Chondrocyte (in vitro differentiated cells): ENCODE results near the gene FOXE1. TPM values are rescaled to one million over a fixed set of nuclear protein-coding genes. Genes with fewer than 3 reads are reported as not detected.
A peak's percentile ranks its signal among the peaks of the same experiment; 100 is the strongest.

Experiments used
- DNase-seq: peaks from one replicate; pipeline ENCODE4 v3.0.0; 2021; ENCODE audit warnings: mixed read lengths, low spot score
- H3K27ac Mint-ChIP-seq: one replicate; pipeline ENCODE4 v1.8.0; 2021; ENCODE audit warnings: mild to moderate bottlenecking, moderate library complexity, mixed read lengths; ENCODE audit not compliant: unreplicated experiment
- H3K27me3 Mint-ChIP-seq: 2 replicates; pipeline ENCODE4 v1.8.0; 2021; ENCODE audit warnings: low read depth, mixed read lengths
- H3K36me3 Mint-ChIP-seq: 2 replicates; pipeline ENCODE4 v1.8.0; 2021; ENCODE audit warnings: low read depth, mixed read lengths
- H3K4me1 Mint-ChIP-seq: 2 replicates; pipeline ENCODE4 v1.8.0; 2021; ENCODE audit warnings: low read depth, mild to moderate bottlenecking, mixed read lengths
- H3K4me3 Mint-ChIP-seq: one replicate; pipeline ENCODE4 v1.8.0; 2021; ENCODE audit warnings: mild to moderate bottlenecking, moderate library complexity, mixed read lengths; ENCODE audit not compliant: unreplicated experiment
- H3K9me3 Mint-ChIP-seq: 2 replicates; pipeline ENCODE4 v1.8.0; 2021; ENCODE audit warnings: low read depth, mixed read lengths
- long read RNA-seq: library from polyadenylated mRNA; stranded (forward); transcript quantifications from one replicate; pipeline ENCODE4 v2.0.0, GENCODE V29; 2021
- total RNA-seq: library from RNA; stranded (reverse); gene quantifications from 3 replicates; pipeline ENCODE4 v1.2.1, GENCODE V29; 2021
- TF ChIP-seq, protein P1 (sequence below): fragments of 200-600 bp; sonication (generic); IDR thresholded peaks from 2 replicates; pipeline ENCODE4 v1.5.0; 2021; ENCODE audit warnings: antibody characterized with exemption, mild to moderate bottlenecking, moderate library complexity

Gene FOXE1
- total RNA-seq, result not detected in 3 replicates
- long read RNA-seq, result 0 reads

DNA sequence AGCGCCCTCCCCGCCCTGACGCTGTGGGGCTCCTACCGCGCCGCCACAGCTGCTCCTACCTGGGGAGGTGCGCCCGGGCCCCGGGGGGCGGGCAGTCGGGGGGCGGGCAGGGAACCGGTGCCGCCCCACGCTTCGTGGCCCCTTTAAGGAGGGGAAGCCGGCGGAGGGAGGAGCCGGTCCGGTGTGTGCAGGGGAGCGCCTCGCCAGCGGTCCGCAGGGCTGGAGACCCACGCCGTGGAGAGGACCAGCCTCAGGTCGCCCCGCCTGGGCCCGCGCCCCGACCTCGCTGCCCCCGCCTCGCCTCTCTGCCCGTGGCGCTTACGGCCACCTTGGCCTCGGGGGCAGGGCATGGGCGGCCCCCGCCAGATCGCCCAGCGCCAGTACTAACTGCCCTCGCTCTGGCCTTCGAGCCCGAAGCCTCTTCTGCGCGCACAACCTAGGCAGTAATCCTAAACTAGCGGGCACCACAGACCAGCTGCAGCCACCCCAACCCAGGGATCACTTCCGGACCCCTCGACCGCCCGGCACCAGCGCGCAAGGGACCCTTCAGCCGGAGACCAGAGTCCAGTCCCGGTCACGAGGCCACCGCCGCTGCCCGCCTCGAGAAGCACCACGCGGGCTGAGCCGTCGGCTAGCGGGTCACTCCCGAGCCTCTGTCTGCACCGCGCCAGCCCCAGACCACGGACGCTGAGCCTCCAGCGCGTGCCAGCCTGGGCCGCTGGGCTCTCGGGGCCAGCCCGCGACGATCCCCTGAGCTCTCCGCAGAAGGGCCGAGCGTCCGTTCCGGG, at the start of gene FOXE1:
Gene FOXE1 (plus strand): TSS at position 171 of the 788 bp plus-strand sequence. CDS start 689 bp downstream, outside the sequence.
- peak within 1 kb of the TSS; percentile 73 for H3K4me3 Mint-ChIP-seq
- TF ChIP-seq, protein P1, sequence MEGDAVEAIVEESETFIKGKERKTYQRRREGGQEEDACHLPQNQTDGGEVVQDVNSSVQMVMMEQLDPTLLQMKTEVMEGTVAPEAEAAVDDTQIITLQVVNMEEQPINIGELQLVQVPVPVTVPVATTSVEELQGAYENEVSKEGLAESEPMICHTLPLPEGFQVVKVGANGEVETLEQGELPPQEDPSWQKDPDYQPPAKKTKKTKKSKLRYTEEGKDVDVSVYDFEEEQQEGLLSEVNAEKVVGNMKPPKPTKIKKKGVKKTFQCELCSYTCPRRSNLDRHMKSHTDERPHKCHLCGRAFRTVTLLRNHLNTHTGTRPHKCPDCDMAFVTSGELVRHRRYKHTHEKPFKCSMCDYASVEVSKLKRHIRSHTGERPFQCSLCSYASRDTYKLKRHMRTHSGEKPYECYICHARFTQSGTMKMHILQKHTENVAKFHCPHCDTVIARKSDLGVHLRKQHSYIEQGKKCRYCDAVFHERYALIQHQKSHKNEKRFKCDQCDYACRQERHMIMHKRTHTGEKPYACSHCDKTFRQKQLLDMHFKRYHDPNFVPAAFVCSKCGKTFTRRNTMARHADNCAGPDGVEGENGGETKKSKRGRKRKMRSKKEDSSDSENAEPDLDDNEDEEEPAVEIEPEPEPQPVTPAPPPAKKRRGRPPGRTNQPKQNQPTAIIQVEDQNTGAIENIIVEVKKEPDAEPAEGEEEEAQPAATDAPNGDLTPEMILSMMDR, result no peak
- no peak within 1 kb of the TSS for H3K27ac Mint-ChIP-seq
- peaks cover 17% of the 10 kb centered on the region for H3K4me1 Mint-ChIP-seq
- peaks cover 2% of the 10 kb centered on the region for H3K36me3 Mint-ChIP-seq
- no peaks in the 10 kb centered on the region for H3K9me3 Mint-ChIP-seq
- H3K27me3 Mint-ChIP-seq, result peaks cover 73% of the 10 kb centered on the region
- no peak for DNase-seq

DNA sequence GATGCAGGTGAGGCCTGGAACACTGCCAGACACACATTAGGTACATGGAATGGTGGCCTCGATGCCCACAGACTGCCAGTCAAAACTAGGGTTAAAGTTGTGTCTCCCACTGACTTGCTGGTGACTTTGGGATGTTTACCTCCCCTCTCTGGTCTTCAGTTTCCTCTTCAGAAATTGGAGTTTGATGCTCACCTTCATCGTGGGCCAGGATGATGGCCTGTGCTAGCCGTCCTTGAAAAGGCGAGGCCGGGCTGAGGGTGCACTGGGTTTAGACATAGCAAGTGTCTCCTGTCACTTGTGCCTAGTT, 49.0 kb upstream of the FOXE1 start:
- Mint-ChIP-seq H3K4me1 (peaks cover 6% of the 10 kb centered on the region), H3K36me3 (peaks cover 4% of the 10 kb centered on the region), H3K27ac (peak overlapping the region; percentile 67), H3K4me3 (peak overlapping the region; percentile 60), H3K9me3 (no peaks in the 10 kb centered on the region), H3K27me3 (peaks cover 53% of the 10 kb centered on the region)
- TF ChIP-seq, protein P1, result no peak
- DNase-seq, result no peak

DNA sequence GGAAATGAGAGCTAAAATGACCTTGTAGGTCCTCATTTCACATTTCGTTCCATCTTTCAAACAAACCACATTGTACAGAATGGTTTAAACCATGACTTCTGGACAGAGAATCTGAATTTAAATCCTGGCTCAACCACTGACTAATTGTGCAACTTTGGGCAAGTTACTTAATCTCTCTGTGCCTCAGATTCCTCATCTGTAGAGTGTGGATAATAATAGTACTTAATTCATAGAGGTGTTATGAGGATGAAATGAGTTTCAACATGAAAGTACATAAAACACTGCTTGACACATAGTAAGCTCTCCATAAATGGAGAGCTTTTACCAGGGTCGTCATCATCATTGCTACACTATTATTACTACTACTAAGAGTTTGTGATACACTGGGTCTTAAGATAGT, 46.3 kb upstream of the FOXE1 start:
- no peak overlapping the region for H3K27ac Mint-ChIP-seq
- TF ChIP-seq, protein P1, result no peak
- peaks cover 4% of the 10 kb centered on the region for H3K36me3 Mint-ChIP-seq
- H3K27me3 Mint-ChIP-seq, result peaks cover 50% of the 10 kb centered on the region
- no peak for DNase-seq
- H3K4me3 Mint-ChIP-seq, result no peak overlapping the region
- H3K4me1 Mint-ChIP-seq, result peaks cover 6% of the 10 kb centered on the region
- no peaks in the 10 kb centered on the region for H3K9me3 Mint-ChIP-seq

DNA sequence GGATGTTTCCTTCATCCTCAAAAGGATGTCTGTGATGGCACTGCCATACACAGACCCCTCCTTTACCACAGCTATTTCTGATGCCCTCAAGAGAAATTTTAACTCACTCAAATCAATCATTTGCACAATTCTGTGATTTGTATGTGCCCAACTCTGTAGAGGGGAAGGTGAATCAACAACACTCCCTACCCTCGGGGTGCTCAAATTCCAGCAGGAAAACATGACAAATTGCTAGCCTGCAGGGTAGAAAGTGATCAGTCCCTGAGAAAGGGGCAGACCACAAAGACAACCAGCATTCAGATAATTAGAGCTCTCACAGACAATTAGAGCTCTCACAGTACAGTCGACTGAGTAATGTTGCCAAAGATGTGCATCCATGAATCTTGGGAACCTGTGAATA, 45.3 kb upstream of the FOXE1 start:
- TF ChIP-seq, protein P1, result no peak
- Mint-ChIP-seq H3K4me3 (no peak overlapping the region), H3K27ac (no peak overlapping the region), H3K4me1 (peaks cover 6% of the 10 kb centered on the region), H3K9me3 (no peaks in the 10 kb centered on the region), H3K27me3 (peaks cover 44% of the 10 kb centered on the region), H3K36me3 (peaks cover 4% of the 10 kb centered on the region)
- DNase-seq, result no peak

DNA sequence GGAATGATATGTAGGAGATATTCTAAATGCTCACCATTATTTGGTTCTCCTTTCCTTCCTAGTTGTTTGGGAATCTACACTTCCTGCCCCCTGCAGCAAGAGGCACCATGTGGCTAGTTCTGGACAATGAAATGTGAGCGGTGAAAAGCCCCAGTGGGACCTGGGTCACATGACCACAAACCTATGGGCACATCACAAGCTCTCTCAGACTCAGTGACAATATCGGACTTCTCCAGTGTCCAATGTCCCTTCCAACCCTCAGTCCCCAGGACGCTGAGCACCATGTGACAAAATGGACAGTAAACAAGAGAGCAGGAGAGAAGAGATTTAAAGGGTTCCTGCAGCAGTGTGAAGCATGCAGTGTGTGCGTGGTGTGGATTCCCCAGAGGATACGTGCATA, 44.6 kb upstream of the FOXE1 start:
- H3K9me3 Mint-ChIP-seq, result peaks cover 6% of the 10 kb centered on the region
- TF ChIP-seq, protein P1, result no peak
- peaks cover 3% of the 10 kb centered on the region for H3K4me1 Mint-ChIP-seq
- H3K4me3 Mint-ChIP-seq, result no peak overlapping the region
- peaks cover 42% of the 10 kb centered on the region for H3K27me3 Mint-ChIP-seq
- H3K27ac Mint-ChIP-seq, result no peak overlapping the region
- peaks cover 4% of the 10 kb centered on the region for H3K36me3 Mint-ChIP-seq
- no peak for DNase-seq
